ENCODE results near the gene DAPK1.

GRCh38 chr9:87656485-87656884, 158.8 kb downstream of the DAPK1 start:
- no peak for TF ChIP-seq EZH2phosphoT487 (IDR thresholded peaks at IDR 0.05)
- no peak for TF ChIP-seq CTCF (IDR thresholded peaks at IDR 0.05)

Data from neural progenitor cell (in vitro differentiated cells).